H1 (cell line): ENCODE measurements around the gene RPA4. TPM values are rescaled to one million over a fixed set of nuclear protein-coding genes. Genes with fewer than 3 reads are reported as not detected.

Source experiments
- CTCF ChIA-PET: fragments of 300-600 bp; sonication (Branson Sonifier 250); formaldehyde crosslinking; loops from one replicate; lab custom pipeline; 2021; ENCODE audit not compliant: partially characterized antibody; lab: Charles Lee
- POLR2A ChIA-PET: fragments of 300-600 bp; sonication (Branson Sonifier 250); formaldehyde crosslinking; loops from one replicate; lab custom pipeline; 2021; ENCODE audit warnings: inconsistent platforms; ENCODE audit not compliant: partially characterized antibody; lab: Charles Lee
- DNase-seq, 2 experiments: peaks; one replicate each; pipeline versions ENCODE4 v3.0.0 to v3.0.0-alpha.2; 2010 to 2022; ENCODE audit warnings: low spot score in 2 of 2, low read depth in 1 of 2, mixed read lengths in 1 of 2
- FAIRE-seq: peaks from 2 replicates; lab custom pipeline; 2011; peaks lifted over from hg19 to GRCh38; lab: Jason Lieb, UNC
- H2AFZ ChIP-seq: 2 replicates; pipeline ENCODE4 v1.8.1; 2012; ENCODE audit warnings: low read length, inconsistent platforms
- H2AK5ac ChIP-seq: 2 replicates; pipeline ENCODE4 v1.6.1; 2013; ENCODE audit warnings: low read depth, low read length
- H2BK120ac ChIP-seq: replicated peaks from 2 replicates; pipeline ENCODE3; 2013; ENCODE audit warnings: low read depth, low read length, inconsistent platforms
- H2BK12ac ChIP-seq: 2 replicates; pipeline ENCODE4 v1.6.1; 2013; ENCODE audit warnings: low read depth, low read length
- H2BK15ac ChIP-seq: 2 replicates; pipeline ENCODE4 v1.6.1; 2013; ENCODE audit warnings: low read length
- H2BK20ac ChIP-seq: 2 replicates; pipeline ENCODE4 v1.6.1; 2013; ENCODE audit warnings: low read length
- H2BK5ac ChIP-seq: 2 replicates; pipeline ENCODE4 v1.6.1; 2013; ENCODE audit warnings: low read depth, low read length
- H3K14ac ChIP-seq: 2 replicates; pipeline ENCODE4 v1.6.1; 2013; ENCODE audit warnings: inconsistent platforms; ENCODE audit not compliant: insufficient read length
- H3K18ac ChIP-seq: 2 replicates; pipeline ENCODE4 v1.6.1; 2013; ENCODE audit warnings: low read length; ENCODE audit errors: extremely low read depth
- H3K23ac ChIP-seq: 2 replicates; pipeline ENCODE4 v1.6.1; 2013; ENCODE audit warnings: inconsistent platforms; ENCODE audit not compliant: insufficient read length
- H3K23me2 ChIP-seq: 2 replicates; pipeline ENCODE4 v1.6.1; 2013; ENCODE audit warnings: low read depth, low read length
- H3K27ac ChIP-seq: 2 replicates; pipeline ENCODE4 v1.6.1; 2011; ENCODE audit warnings: low read depth, low read length, inconsistent platforms
- H3K27me3 ChIP-seq, 4 experiments: replicated peaks in 1 of 4; 1 replicate in 1 of 4; 2 replicates in 3 of 4; pipeline versions ENCODE4 v1.6.1 to v1.8.1; 2011 to 2013; ENCODE audit warnings: low read length in 3 of 4, mild to moderate bottlenecking in 3 of 4, inconsistent platforms in 2 of 4, mixed read lengths in 2 of 4, moderate library complexity in 1 of 4; ENCODE audit not compliant: control insufficient read depth in 3 of 4, insufficient read depth in 3 of 4; ENCODE audit errors: extremely low read depth in 1 of 4
- H3K36me3 ChIP-seq, 4 experiments: 2 replicates each; pipeline versions ENCODE4 v1.6.1 to v1.8.1; 2011 to 2013; ENCODE audit warnings: mild to moderate bottlenecking in 4 of 4, low read length in 3 of 4, moderate library complexity in 2 of 4, control low read depth in 1 of 4, inconsistent platforms in 1 of 4; ENCODE audit not compliant: insufficient read depth in 4 of 4, control insufficient read depth in 2 of 4
- H3K4ac ChIP-seq: replicated peaks from 2 replicates; pipeline ENCODE3; 2013; ENCODE audit warnings: low read length, low read depth, mixed read lengths, inconsistent platforms; ENCODE audit not compliant: insufficient read length
- H3K4me1 ChIP-seq, 4 experiments: replicated peaks in 1 of 4; 1 replicate in 1 of 4; 2 replicates in 3 of 4; pipeline versions ENCODE4 v1.6.1 to v1.8.1; 2011 to 2013; ENCODE audit warnings: low read length in 3 of 4, inconsistent platforms in 2 of 4, mixed read lengths in 1 of 4; ENCODE audit not compliant: insufficient read depth in 4 of 4, control insufficient read depth in 3 of 4
- H3K4me2 ChIP-seq, 2 experiments: 2 replicates each; pipeline versions ENCODE4 v1.6.1 to v1.8.1; 2011 to 2013; ENCODE audit warnings: low read depth in 2 of 2, low read length in 2 of 2, control low read depth in 1 of 2, inconsistent platforms in 1 of 2, mild to moderate bottlenecking in 1 of 2; ENCODE audit not compliant: insufficient read depth in 1 of 2
- H3K4me3 ChIP-seq, 4 experiments: fragments of 200-600, 300-600 bp in 1 of 4; sonication (generic), shearing (Covaris generic), sonication (Bioruptor Twin) in 1 of 4; 2 replicates each; pipeline versions ENCODE4 v1.5.1 to v1.8.1; 2011 to 2016; ENCODE audit warnings: low read length in 4 of 4, low read depth in 3 of 4, control low read depth in 2 of 4, inconsistent platforms in 2 of 4, mild to moderate bottlenecking in 2 of 4, mixed read lengths in 1 of 4, moderate library complexity in 1 of 4; ENCODE audit not compliant: insufficient read depth in 2 of 4; ENCODE audit errors: extremely low read depth in 1 of 4
- H3K56ac ChIP-seq: replicated peaks from 2 replicates; pipeline ENCODE3; 2013; ENCODE audit warnings: low read depth, mild to moderate bottlenecking, mixed read lengths, low read length, inconsistent platforms; ENCODE audit not compliant: insufficient read length
- H3K79me1 ChIP-seq: 2 replicates; pipeline ENCODE4 v1.6.1; 2013; ENCODE audit warnings: low read depth, low read length, control low read depth
- H3K79me2 ChIP-seq, 2 experiments: 2 replicates each; pipeline versions ENCODE4 v1.6.1 to v1.8.1; 2012 to 2013; ENCODE audit warnings: low read length in 2 of 2, mild to moderate bottlenecking in 2 of 2, inconsistent platforms in 1 of 2; ENCODE audit not compliant: insufficient read depth in 2 of 2, control insufficient read depth in 1 of 2
- H3K9ac ChIP-seq, 4 experiments: replicated peaks in 1 of 4; 1 replicate in 1 of 4; 2 replicates in 3 of 4; pipeline versions ENCODE4 v1.6.1 to v1.8.1; 2011 to 2013; ENCODE audit warnings: low read depth in 3 of 4, low read length in 3 of 4, control low read depth in 2 of 4, mild to moderate bottlenecking in 2 of 4, moderate library complexity in 2 of 4, inconsistent platforms in 1 of 4; ENCODE audit errors: extremely low read depth in 1 of 4
- H3K9me3 ChIP-seq, 2 experiments: 2 replicates each; pipeline versions ENCODE4 v1.6.1 to v1.8.1; 2012 to 2013; ENCODE audit warnings: mild to moderate bottlenecking in 2 of 2, moderate library complexity in 2 of 2, control low read depth in 1 of 2, inconsistent platforms in 1 of 2, low read depth in 1 of 2, low read length in 1 of 2, mixed read lengths in 1 of 2; ENCODE audit not compliant: insufficient read depth in 2 of 2
- H4K20me1 ChIP-seq, 2 experiments: replicated peaks in 1 of 2; 2 replicates each; pipeline versions ENCODE3 to v1.8.1; 2011 to 2013; ENCODE audit warnings: inconsistent platforms in 2 of 2, low read length in 2 of 2, mild to moderate bottlenecking in 1 of 2; ENCODE audit not compliant: insufficient read depth in 2 of 2, control insufficient read depth in 1 of 2
- H4K5ac ChIP-seq: 2 replicates; pipeline ENCODE4 v1.6.1; 2013; ENCODE audit warnings: low read length, low read depth, mixed read lengths, inconsistent platforms; ENCODE audit not compliant: insufficient read length
- H4K8ac ChIP-seq: 2 replicates; pipeline ENCODE4 v1.8.0; 2013; ENCODE audit warnings: mild to moderate bottlenecking, moderate library complexity, low read length, inconsistent platforms; ENCODE audit not compliant: insufficient read depth; ENCODE audit errors: extremely low read depth
- H4K91ac ChIP-seq: replicated peaks from 2 replicates; pipeline ENCODE3; 2013; ENCODE audit warnings: low read length, mixed read lengths, inconsistent platforms; ENCODE audit not compliant: insufficient read length
- BCL11A ChIP-seq, 2 experiments: IDR thresholded peaks; one replicate each; pipeline ENCODE4 v1.6.1; 2011; ENCODE audit warnings: low read depth in 2 of 2, low read length in 2 of 2, mild to moderate bottlenecking in 2 of 2
- CHD1 ChIP-seq: IDR thresholded peaks from 2 replicates; pipeline ENCODE4 v1.6.1; 2012; ENCODE audit warnings: low read depth, low read length, improper control_type of control experiment
- GTF2F1 ChIP-seq: IDR thresholded peaks from 2 replicates; pipeline ENCODE4 v1.6.1; 2012; ENCODE audit warnings: low read depth, low read length, improper control_type of control experiment, borderline replicate concordance
- JUN ChIP-seq: IDR thresholded peaks from 2 replicates; pipeline ENCODE4 v1.6.1; 2011; ENCODE audit warnings: low read depth, mild to moderate bottlenecking, improper control_type of control experiment, low read length
- KDM4A ChIP-seq: IDR thresholded peaks from one replicate; pipeline ENCODE4 v1.7.1; 2012; ENCODE audit warnings: low read depth, mild to moderate bottlenecking, moderate library complexity, low read length, inconsistent platforms; ENCODE audit not compliant: severe bottlenecking
- POLR2AphosphoS5 ChIP-seq: IDR thresholded peaks from 2 replicates; pipeline ENCODE4 v1.6.1; 2011; ENCODE audit warnings: low read depth, low read length
- SAP30 ChIP-seq: fragments of 300-600 bp; sonication (generic); IDR thresholded peaks from 2 replicates; pipeline ENCODE4 v1.7.1; 2012; ENCODE audit warnings: low read length, moderate library complexity, mild to moderate bottlenecking, inconsistent platforms; ENCODE audit not compliant: insufficient read depth, insufficient replicate concordance
- YY1 ChIP-seq: IDR thresholded peaks from 2 replicates; pipeline ENCODE4 v1.6.1; 2011; ENCODE audit warnings: low read depth, mild to moderate bottlenecking, low read length
- ZNF274 ChIP-seq: IDR thresholded peaks from 2 replicates; pipeline ENCODE4 v1.7.0; 2012; ENCODE audit warnings: low read length, borderline replicate concordance; ENCODE audit errors: extremely low read depth
- WGBS, 2 experiments: shearing (Covaris generic) in 1 of 2; methylation state at CpG; one replicate each; pipeline versions ENCODE4 v1.1.6 to v1.1.7; 2013 to 2015; ENCODE audit warnings: low lambda C conversion rate in 2 of 2, mixed read lengths in 2 of 2, inconsistent platforms in 1 of 2, low coverage in 1 of 2, missing lambda C conversion rate in 1 of 2; ENCODE audit not compliant: insufficient replicate concordance in 2 of 2, insufficient coverage in 1 of 2, insufficient read length in 1 of 2; ENCODE audit errors: extremely low coverage in 1 of 2, missing lambda C conversion rate in 1 of 2; 5-methylcytosine and 5-hydroxymethylcytosine counted together
- polyA plus RNA-seq, 7 experiments: library from polyadenylated mRNA; depleted of rRNA in 3 of 7; stranded (reverse) in 5 of 7; unstranded in 2 of 7; fragments of >200 nt in 5 of 7; fragments of 200-250 nt in 2 of 7; gene quantifications; 1 replicate in 5 of 7; 2 replicates in 1 of 7; 4 replicates in 1 of 7; pipeline versions ENCODE4 v1.2.1 to v1.2.3, GENCODE V29; 2011 to 2013; ENCODE audit warnings: missing spikeins in 2 of 7, mixed read lengths in 2 of 7
- total RNA-seq: library from RNA; stranded (reverse); fragmentation: NEBNext Ultra II Directional; extraction: Animal tissue kit (Norgen Biotek cat#: 25700); gene quantifications from 2 replicates; pipeline ENCODE4 v1.2.1, GENCODE V29; 2021
- TF ChIP-seq, protein P1 (sequence below): IDR thresholded peaks from 2 replicates; pipeline ENCODE4 v1.6.1; 2011; ENCODE audit warnings: low read length, improper control_type of control experiment
- TF ChIP-seq, protein P2 (sequence below): IDR thresholded peaks from 2 replicates; pipeline ENCODE4 v1.6.1; 2012; ENCODE audit warnings: low read length, inconsistent platforms

RPA4 gene
- total and polyA plus RNA-seq, 2 of the 8 experiments (the other 6 are each of a cell fraction or from before 2014, with no cell fraction given), result 0.17 to 0.24 TPM

DNA sequence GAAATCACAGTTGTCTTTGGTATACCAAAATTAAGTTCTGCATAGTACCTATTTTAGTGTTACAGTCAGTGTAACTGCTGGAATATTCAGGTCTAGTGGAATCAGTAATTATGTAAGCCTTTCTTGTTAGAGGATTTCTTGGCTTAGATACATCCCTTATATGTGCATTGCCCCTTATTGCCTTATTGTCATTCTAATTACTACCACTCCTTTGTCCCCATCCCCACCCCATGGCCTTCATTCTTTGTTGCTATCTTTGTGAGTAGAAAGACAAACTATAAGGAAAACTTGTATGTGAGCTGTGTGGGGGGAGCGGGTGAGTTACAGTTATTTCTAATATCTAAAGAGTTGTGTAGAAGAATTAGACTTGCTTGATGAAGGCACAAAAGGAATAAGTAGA, 36.9 kb upstream of the RPA4 start:
- Histone ChIP-seq H3K27ac (no peak overlapping the region), H3K79me2 (no peaks in the 10 kb centered on the region), H2AFZ (no peak overlapping the region), H3K27me3 (no peaks in the 10 kb centered on the region), H3K9ac (no peak overlapping the region), H2BK12ac (no peak overlapping the region), H3K18ac (no peak overlapping the region), H3K4me1 (peaks cover 0 to 13% (median 5%) of the 10 kb centered on the region in 4 experiments; a peak in 4 of 7 replicates), H3K36me3 (no peaks in the 10 kb centered on the region), H4K91ac (no peak overlapping the region), H3K23me2 (no peaks in the 10 kb centered on the region), H2BK5ac (no peak overlapping the region), H2BK20ac (no peak overlapping the region), H3K14ac (no peak overlapping the region), H4K8ac (no peak overlapping the region), H2BK15ac (no peak overlapping the region), H4K5ac (no peak overlapping the region), H2AK5ac (no peak overlapping the region), H3K56ac (no peak overlapping the region), H3K4me3 (peak overlapping the region in 1 of 4 experiments; percentile 4; a peak in 1 of 8 replicates), H3K23ac (no peak overlapping the region), H3K4me2 (0 out of 4 replicates have a peak overlapping the region, but pooled peaks of 1 of the 2 experiments have one; percentile 13), H3K79me1 (no peaks in the 10 kb centered on the region), H2BK120ac (no peak overlapping the region), H3K4ac (no peak overlapping the region), H4K20me1 (no peaks in the 10 kb centered on the region), H3K9me3 (no peaks in the 10 kb centered on the region)
- POLR2A ChIA-PET, result no interaction called here
- no peak for DNase-seq
- CTCF ChIA-PET, result no interaction called here
- 80% methylated on average over 1 of the region's 1 CpG; no CpG with 5 or more reads in 1 of the 2 experiments for whole genome bisulfite sequencing, 2 experiments
- peak; percentile 52 for FAIRE-seq
- TF ChIP-seq GTF2F1, result no peak
- TF ChIP-seq ZNF274, result no peak
- no peak for TF ChIP-seq BCL11A (IDR thresholded peaks at IDR 0.05; ENCODE audit: low read depth in 2 of 2, low read length in 2 of 2)
- no peak for TF ChIP-seq YY1
- TF ChIP-seq JUN, result no peak
- no peak for TF ChIP-seq CHD1
- no peak for TF ChIP-seq SAP30
- no peak for TF ChIP-seq POLR2AphosphoS5
- TF ChIP-seq, protein P1, sequence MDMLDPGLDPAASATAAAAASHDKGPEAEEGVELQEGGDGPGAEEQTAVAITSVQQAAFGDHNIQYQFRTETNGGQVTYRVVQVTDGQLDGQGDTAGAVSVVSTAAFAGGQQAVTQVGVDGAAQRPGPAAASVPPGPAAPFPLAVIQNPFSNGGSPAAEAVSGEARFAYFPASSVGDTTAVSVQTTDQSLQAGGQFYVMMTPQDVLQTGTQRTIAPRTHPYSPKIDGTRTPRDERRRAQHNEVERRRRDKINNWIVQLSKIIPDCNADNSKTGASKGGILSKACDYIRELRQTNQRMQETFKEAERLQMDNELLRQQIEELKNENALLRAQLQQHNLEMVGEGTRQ, result no peak
- no peak for TF ChIP-seq KDM4A
- TF ChIP-seq, protein P2, sequence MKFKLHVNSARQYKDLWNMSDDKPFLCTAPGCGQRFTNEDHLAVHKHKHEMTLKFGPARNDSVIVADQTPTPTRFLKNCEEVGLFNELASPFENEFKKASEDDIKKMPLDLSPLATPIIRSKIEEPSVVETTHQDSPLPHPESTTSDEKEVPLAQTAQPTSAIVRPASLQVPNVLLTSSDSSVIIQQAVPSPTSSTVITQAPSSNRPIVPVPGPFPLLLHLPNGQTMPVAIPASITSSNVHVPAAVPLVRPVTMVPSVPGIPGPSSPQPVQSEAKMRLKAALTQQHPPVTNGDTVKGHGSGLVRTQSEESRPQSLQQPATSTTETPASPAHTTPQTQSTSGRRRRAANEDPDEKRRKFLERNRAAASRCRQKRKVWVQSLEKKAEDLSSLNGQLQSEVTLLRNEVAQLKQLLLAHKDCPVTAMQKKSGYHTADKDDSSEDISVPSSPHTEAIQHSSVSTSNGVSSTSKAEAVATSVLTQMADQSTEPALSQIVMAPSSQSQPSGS, result no peak
